Cortex of kidney (tissue), 1 donor: ENCODE results near the gene UST.

ENCODE experiments used
- DNase-seq: peaks from one replicate; lab custom pipeline; 2025; lab: John Stamatoyannopoulos, UW

UST gene

DNA sequence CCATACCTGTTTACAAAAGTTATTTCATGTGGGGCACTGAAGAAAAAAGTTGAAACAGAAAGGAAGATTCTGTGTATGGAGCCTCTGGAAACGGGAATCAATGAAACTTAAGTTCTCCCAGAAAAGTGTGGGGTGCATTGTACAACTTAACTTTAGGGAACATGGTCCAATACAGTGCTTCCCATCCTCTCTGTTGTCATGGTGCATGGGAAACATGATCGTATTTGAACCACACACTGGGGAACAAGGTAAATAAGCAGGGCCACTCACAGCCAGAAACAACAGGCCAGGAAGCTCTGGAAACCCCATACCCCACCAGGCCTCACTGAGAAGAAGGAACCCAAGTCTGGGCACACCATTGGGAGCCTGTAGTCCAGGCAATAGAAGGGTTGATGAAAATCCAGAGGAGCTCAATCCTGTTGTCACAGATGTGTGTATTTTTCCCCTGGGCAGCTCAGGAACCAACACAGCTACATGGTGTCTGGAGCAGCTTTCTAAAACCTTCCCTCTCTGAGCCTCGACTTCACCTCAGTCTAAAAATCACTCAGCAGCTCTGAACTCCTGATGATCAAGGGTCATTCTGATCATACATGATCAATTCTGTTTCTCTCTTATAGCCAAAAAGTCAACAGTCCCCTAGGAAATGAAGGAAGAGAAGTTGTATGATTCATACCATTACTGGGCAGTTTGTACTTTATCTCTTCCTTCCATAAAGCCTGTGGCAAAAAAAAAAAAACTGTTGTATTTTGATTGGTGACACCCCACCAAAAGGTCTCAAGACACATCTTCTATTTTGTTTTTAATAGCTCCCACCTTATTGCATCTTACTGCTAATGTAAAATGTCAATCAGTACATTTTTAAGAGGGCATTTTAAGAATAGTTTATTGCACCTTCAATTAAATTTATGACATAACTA is 372.2 kb downstream of the UST start:
- no peak for DNase-seq

DNA sequence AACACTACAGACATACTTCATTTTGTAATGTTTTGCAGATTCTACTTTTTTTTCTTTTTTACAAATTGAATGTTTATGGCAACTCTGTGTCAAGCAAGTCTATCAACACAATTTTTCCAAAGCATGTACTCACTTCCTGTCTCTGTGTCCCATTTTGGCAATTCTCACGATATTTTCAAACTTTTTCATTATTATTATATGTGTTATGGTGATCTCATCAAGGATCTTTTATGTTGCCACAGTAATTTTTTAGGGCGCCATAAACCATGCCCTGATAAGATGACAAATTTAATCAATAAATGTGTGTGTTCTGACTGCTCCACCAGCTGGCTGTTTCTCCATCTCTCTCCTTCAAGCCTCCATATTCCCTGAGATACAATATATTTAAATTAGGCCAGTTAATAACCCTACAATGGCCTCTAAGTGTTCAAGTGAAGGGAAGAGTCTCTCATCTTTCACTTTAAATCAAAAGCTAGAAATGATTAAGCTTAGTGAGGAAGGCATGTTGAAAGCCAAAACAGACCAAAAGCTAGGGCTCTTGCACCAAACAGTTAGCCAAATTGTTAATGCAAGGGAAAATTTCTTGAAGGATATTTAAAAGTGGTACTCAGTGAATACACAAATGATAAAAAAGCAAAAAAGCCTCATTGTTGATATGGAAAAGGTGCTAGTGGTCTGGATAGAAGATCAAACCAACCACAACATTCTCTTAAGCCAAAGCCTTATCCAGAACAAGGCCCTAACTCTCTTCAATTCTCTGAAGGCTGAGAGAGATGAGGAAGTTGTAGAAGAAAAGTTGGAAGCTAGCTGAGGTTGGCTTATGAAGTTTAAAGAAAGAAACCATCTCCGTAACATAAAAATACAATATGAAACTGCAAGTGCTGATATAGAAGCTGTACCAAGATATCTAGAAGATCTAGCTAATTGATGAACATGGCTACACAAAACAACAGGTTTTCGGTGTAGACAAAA is 376.3 kb downstream of the UST start:
- no peak for DNase-seq

DNA sequence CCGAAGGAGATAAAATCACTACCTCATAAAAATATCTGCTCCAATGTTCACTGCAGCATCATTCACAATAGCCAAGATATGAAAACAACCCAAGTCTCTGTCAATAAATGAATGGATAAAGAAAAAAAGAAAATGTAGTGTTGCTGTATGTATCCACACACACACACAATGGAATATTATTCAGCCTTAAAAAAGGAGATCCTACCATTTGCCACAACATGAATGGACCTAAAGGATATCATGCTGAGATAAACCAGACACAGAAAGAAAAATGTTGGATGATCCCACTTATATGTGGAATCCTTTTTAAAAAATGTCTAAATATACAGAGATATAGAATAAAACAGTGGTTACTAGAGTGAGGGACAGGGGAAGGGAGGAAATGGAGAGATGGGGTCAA is 378.5 kb downstream of the UST start:
- no peak for DNase-seq
